ENCODE data around the gene SLC32A1. TPM values are rescaled to one million over a fixed set of nuclear protein-coding genes. Genes with fewer than 3 reads are reported as not detected.

Gene SLC32A1
- total and polyA plus RNA-seq, 2 of the 13 experiments (the other 11 are each of a cell fraction or from before 2014, with no cell fraction given) = not detected

DNA sequence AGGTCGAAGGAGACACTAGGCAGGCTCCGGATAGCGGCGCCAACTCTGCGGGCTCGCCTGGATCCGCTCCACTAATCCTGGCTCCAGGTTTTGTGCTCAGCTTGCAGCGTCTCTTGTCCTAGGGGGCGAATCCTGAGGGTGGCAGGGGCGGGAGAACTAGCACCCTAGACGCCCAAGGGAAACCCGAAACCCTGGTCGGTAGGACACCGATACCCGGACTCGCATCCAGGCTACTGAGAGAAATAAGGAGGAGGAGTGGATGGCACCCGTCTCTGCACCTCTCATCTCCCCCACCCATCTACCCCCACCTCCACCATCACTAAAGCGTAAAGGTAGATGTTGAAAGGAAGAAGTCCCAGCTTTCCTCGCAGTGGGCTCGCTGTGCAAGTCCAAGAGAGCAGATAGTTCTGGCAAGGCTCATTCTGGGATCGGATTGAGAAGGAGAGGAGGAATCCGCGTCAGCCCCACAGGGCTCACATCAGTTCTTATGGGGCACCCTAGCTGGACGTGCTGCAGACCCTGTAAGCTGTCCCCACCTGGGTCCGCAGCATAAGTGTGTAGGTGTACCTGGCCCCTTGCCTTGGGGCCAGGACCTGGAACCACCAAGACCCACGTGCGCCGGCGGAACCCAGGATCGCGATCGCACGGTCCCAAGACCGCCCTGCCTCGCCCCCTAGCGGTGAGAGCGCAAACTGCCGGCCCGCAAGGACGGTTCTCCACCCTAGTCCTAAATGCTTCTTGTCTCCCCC is 6.9 kb downstream of the SLC32A1 start (continued):
- TF ChIP-seq SMC3 (IDR thresholded peaks at IDR 0.05; ENCODE audit: low read length) (peak; percentile 63), MED8 (CRISPR knock-in tag; IDR thresholded peaks at IDR 0.05; ENCODE audit: insufficient replicate concordance) (no peak), ZFX (CRISPR knock-in tag; IDR thresholded peaks at IDR 0.05; ENCODE audit: low read depth) (no peak), SMARCE1 (IDR thresholded peaks at IDR 0.05; ENCODE audit: borderline replicate concordance) (no peak), ARID2 (CRISPR knock-in tag; IDR thresholded peaks at IDR 0.05; ENCODE audit: borderline replicate concordance) (no peak), TMF1 (CRISPR knock-in tag; IDR thresholded peaks at IDR 0.05; ENCODE audit: low read depth) (no peak), MAFG (CRISPR knock-in tag; IDR thresholded peaks at IDR 0.05) (no peak), GLI4 (CRISPR knock-in tag; IDR thresholded peaks at IDR 0.05; ENCODE audit: borderline replicate concordance) (no peak), SP4 (CRISPR knock-in tag; IDR thresholded peaks at IDR 0.05) (peak; percentile 76), HHEX (CRISPR knock-in tag; IDR thresholded peaks at IDR 0.05) (peak; percentile 25; the same call in 1 of the 2 replicates), ZNF549 (CRISPR knock-in tag; IDR thresholded peaks at IDR 0.05) (no peak), ZNF383 (CRISPR knock-in tag; IDR thresholded peaks at IDR 0.05; ENCODE audit: borderline replicate concordance) (no peak), KLF15 (CRISPR knock-in tag; IDR thresholded peaks at IDR 0.05; ENCODE audit: borderline replicate concordance) (no peak), SYNCRIP (IDR thresholded peaks at IDR 0.05; ENCODE audit: insufficient read depth, low read depth, low read length) (no peak)
- TF ChIP-seq, protein P1, sequence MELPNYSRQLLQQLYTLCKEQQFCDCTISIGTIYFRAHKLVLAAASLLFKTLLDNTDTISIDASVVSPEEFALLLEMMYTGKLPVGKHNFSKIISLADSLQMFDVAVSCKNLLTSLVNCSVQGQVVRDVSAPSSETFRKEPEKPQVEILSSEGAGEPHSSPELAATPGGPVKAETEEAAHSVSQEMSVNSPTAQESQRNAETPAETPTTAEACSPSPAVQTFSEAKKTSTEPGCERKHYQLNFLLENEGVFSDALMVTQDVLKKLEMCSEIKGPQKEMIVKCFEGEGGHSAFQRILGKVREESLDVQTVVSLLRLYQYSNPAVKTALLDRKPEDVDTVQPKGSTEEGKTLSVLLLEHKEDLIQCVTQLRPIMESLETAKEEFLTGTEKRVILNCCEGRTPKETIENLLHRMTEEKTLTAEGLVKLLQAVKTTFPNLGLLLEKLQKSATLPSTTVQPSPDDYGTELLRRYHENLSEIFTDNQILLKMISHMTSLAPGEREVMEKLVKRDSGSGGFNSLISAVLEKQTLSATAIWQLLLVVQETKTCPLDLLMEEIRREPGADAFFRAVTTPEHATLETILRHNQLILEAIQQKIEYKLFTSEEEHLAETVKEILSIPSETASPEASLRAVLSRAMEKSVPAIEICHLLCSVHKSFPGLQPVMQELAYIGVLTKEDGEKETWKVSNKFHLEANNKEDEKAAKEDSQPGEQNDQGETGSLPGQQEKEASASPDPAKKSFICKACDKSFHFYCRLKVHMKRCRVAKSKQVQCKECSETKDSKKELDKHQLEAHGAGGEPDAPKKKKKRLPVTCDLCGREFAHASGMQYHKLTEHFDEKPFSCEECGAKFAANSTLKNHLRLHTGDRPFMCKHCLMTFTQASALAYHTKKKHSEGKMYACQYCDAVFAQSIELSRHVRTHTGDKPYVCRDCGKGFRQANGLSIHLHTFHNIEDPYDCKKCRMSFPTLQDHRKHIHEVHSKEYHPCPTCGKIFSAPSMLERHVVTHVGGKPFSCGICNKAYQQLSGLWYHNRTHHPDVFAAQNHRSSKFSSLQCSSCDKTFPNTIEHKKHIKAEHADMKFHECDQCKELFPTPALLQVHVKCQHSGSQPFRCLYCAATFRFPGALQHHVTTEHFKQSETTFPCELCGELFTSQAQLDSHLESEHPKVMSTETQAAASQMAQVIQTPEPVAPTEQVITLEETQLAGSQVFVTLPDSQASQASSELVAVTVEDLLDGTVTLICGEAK (IDR thresholded peaks at IDR 0.05) = no peak
- TF ChIP-seq, protein P1 (CRISPR knock-in tag; IDR thresholded peaks at IDR 0.05) = no peak
- TF ChIP-seq, protein P2, sequence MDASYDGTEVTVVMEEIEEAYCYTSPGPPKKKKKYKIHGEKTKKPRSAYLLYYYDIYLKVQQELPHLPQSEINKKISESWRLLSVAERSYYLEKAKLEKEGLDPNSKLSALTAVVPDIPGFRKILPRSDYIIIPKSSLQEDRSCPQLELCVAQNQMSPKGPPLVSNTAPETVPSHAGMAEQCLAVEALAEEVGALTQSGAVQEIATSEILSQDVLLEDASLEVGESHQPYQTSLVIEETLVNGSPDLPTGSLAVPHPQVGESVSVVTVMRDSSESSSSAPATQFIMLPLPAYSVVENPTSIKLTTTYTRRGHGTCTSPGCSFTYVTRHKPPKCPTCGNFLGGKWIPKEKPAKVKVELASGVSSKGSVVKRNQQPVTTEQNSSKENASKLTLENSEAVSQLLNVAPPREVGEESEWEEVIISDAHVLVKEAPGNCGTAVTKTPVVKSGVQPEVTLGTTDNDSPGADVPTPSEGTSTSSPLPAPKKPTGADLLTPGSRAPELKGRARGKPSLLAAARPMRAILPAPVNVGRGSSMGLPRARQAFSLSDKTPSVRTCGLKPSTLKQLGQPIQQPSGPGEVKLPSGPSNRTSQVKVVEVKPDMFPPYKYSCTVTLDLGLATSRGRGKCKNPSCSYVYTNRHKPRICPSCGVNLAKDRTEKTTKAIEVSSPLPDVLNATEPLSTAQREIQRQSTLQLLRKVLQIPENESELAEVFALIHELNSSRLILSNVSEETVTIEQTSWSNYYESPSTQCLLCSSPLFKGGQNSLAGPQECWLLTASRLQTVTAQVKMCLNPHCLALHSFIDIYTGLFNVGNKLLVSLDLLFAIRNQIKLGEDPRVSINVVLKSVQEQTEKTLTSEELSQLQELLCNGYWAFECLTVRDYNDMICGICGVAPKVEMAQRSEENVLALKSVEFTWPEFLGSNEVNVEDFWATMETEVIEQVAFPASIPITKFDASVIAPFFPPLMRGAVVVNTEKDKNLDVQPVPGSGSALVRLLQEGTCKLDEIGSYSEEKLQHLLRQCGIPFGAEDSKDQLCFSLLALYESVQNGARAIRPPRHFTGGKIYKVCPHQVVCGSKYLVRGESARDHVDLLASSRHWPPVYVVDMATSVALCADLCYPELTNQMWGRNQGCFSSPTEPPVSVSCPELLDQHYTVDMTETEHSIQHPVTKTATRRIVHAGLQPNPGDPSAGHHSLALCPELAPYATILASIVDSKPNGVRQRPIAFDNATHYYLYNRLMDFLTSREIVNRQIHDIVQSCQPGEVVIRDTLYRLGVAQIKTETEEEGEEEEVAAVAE (CRISPR knock-in tag; IDR thresholded peaks at IDR 0.05; ENCODE audit: borderline replicate concordance) = 0 out of 2 replicates have a peak, but pooled peaks have one; percentile 27
